Right lobe of liver (tissue), 6 donors: Measurements from ENCODE around the gene TNP2. TPM values are rescaled to one million over a fixed set of nuclear protein-coding genes. Genes with fewer than 3 reads are reported as not detected.
A peak's percentile ranks its signal among the peaks of the same experiment; 100 is the strongest.

Experiments used
- ATAC-seq, 4 donors: fragments of 200-7000 bp; cut with Tn5 transposase; one replicate each; pipeline ENCODE4 v1.9.1; 2020; ENCODE audit warnings: mild to moderate bottlenecking in 4 of 4, moderate library complexity in 4 of 4
- DNase-seq, 3 donors: peaks; one replicate each; pipeline ENCODE4 v3.0.0-alpha.2; 2020
- H3K27ac ChIP-seq, 3 donors: fragments of 200-600 bp; one replicate each; pipeline ENCODE4 v1.8.0; 2022
- H3K27me3 ChIP-seq, 2 donors: fragments of 200-600 bp; one replicate each; pipeline ENCODE4 v1.8.0; 2022
- H3K36me3 ChIP-seq, 4 donors: fragments of 200-600 bp; sonication (generic) in 1 of 4; one replicate each; pipeline versions ENCODE4 v1.5.1 to v1.8.0; 2017 to 2022; ENCODE audit warnings: control low read depth in 1 of 4
- H3K4me1 ChIP-seq, 4 donors: fragments of 200-600 bp; sonication (generic) in 1 of 4; one replicate each; pipeline versions ENCODE4 v1.5.1 to v1.8.0; 2017 to 2022; ENCODE audit warnings: control low read depth in 1 of 4
- H3K4me3 ChIP-seq, 3 donors: fragments of 200-600 bp; one replicate each; pipeline ENCODE4 v1.8.0; 2022
- H3K9me3 ChIP-seq, 4 donors: fragments of 200-600 bp; sonication (generic) in 1 of 4; one replicate each; pipeline versions ENCODE4 v1.5.1 to v1.8.0; 2017 to 2022; ENCODE audit warnings: control low read depth in 1 of 4
- CTCF ChIP-seq, 4 donors: fragments of 200-600 bp in 3 of 4; fragments of 450-650 bp in 1 of 4; IDR thresholded peaks; one replicate each; pipeline versions ENCODE4 v1.5.1 to v1.8.0; 2016 to 2022; ENCODE audit warnings: antibody characterized with exemption in 4 of 4, mild to moderate bottlenecking in 2 of 4
- POLR2A ChIP-seq: fragments of 450-650 bp; IDR thresholded peaks from one replicate; pipeline ENCODE4 v1.6.1; 2017; ENCODE audit warnings: antibody characterized with exemption, mild to moderate bottlenecking
- WGBS: methylation state at CpG from one replicate; pipeline ENCODE4 v1.1.6; 2018; ENCODE audit warnings: low coverage, low lambda C conversion rate; ENCODE audit not compliant: insufficient coverage; ENCODE audit errors: missing lambda C conversion rate; 5-methylcytosine and 5-hydroxymethylcytosine counted together
- intact Hi-C, 2 donors: fragments of 100-400 bp; cut with DNase I; formaldehyde crosslinking; loops; one replicate each; pipeline versions ENCODE4 v1.11.2 to v1.14.1; 2022
- total RNA-seq, 6 experiments: library from RNA; depleted of rRNA in 2 of 6; stranded (reverse); fragments of >200 nt in 2 of 6; fragmentation: NEBNext Ultra II Directional in 3 of 6; extraction: Animal tissue kit (Norgen Biotek cat#: 25700) in 3 of 6; gene quantifications; one replicate each; pipeline versions ENCODE4 v1.1.0 to v1.2.4, GENCODE V29; 2016 to 2023
- donor health status: DM: no; HTN: yes; CAD: no.
- donor health status: DM: no; HTN: no; CAD: no.
- donor health status: DM: no; HTN: no; CAD: no.
- donor health status: DM: no; HTN: yes; CAD: no.
- donor health status: DM: no; HTN: yes; CAD: no.

Gene TNP2
- total RNA-seq, 6 experiments from 2014 or later: not detected

- H3K4me3 ChIP-seq: no peak overlapping the region
Observed at GRCh38 chr16:11263737-11264136, 5.4 kb downstream of the TNP2 start.

GRCh38 chr16:11262915-11263314, 6.2 kb downstream of the TNP2 start:
- peaks cover 0 to 16% (median 5%) of the 10 kb centered on the region in 4 donors for H3K4me1 ChIP-seq
- DNase-seq (no peak), ATAC-seq (no peak)
- H3K27me3 ChIP-seq: no peaks in the 10 kb centered on the region
- no peaks in the 10 kb centered on the region for H3K9me3 ChIP-seq
- no peak overlapping the region for H3K27ac ChIP-seq
- TF ChIP-seq CTCF (IDR thresholded peaks at IDR 0.05) (no peak), POLR2A (no peak)
- no peaks in the 10 kb centered on the region for H3K36me3 ChIP-seq
- H3K4me3 ChIP-seq: no peak overlapping the region
- intact Hi-C loops: loop anchor here in 1 of 2 donors (10.0 kb wide), 1 partner anchor 82 kb away; the partner anchor contains the start of gene RMI2
- 77% methylated on average over 8 of the region's 8 CpGs for WGBS

More at GRCh38 chr16:11263737-11264136, 5.4 kb downstream of the TNP2 start:
- Histone ChIP-seq H3K27ac (no peak overlapping the region), H3K4me1 (peaks cover 0 to 9% (median 3%) of the 10 kb centered on the region in 4 donors), H3K27me3 (no peaks in the 10 kb centered on the region), H3K36me3 (no peaks in the 10 kb centered on the region), H3K9me3 (no peaks in the 10 kb centered on the region)
- no peak for DNase-seq
- WGBS: 79% methylated on average over 4 of the region's 4 CpGs
- intact Hi-C loops: loop anchor here in 1 of 2 donors (10.0 kb wide), 1 partner anchor 81 kb away; the partner anchor contains the start of gene RMI2
- no peak for TF ChIP-seq CTCF (IDR thresholded peaks at IDR 0.05)
- no peak for TF ChIP-seq POLR2A
- ATAC-seq: no peak

GRCh38 chr16:11260596-11260966, 8.5 kb downstream of the TNP2 start:
- ATAC-seq (no peak), DNase-seq (no peak)
- Histone ChIP-seq H3K9me3 (no peaks in the 10 kb centered on the region), H3K4me3 (no peak overlapping the region), H3K36me3 (no peaks in the 10 kb centered on the region), H3K27ac (no peak overlapping the region), H3K4me1 (peaks cover 0 to 21% (median 5%) of the 10 kb centered on the region in 4 donors), H3K27me3 (no peaks in the 10 kb centered on the region)
- no peak for TF ChIP-seq CTCF (IDR thresholded peaks at IDR 0.05)
- no peak for TF ChIP-seq POLR2A
- 80% methylated on average over 2 of the region's 3 CpGs for WGBS
- intact Hi-C loops: loop anchor here in 1 of 2 donors (10.0 kb wide), 1 partner anchor 84 kb away; the partner anchor contains the start of gene RMI2

- Histone ChIP-seq H3K4me1 (peaks cover 0 to 24% (median 6%) of the 10 kb centered on the region in 4 donors), H3K4me3 (no peak overlapping the region), H3K27me3 (no peaks in the 10 kb centered on the region), H3K36me3 (no peaks in the 10 kb centered on the region), H3K27ac (peak overlapping the region; percentile 63 to 89 (median 66)), H3K9me3 (no peaks in the 10 kb centered on the region)
- 94% methylated on average over 6 of the region's 12 CpGs for WGBS
- no peak for ATAC-seq
- peak in 1 of 3 donors; percentile 67 for DNase-seq
- TF ChIP-seq CTCF (IDR thresholded peaks at IDR 0.05) (no peak), POLR2A (no peak)
- intact Hi-C loops: loop anchor here (5.0 to 10.0 kb wide), 3 partner anchors 55 to 288 kb away; partner anchors contain the start of gene RMI2 (in 1 of the 2)
Observed at GRCh38 chr16:11259655-11260595, 9.2 kb downstream of the TNP2 start.
